Left hindlimb (tissue), 1 donor: ENCODE results near the gene ACTR1A.
"Not testable (repeated sequence)": the region's sequence is repeated elsewhere in the genome, so short reads cannot be mapped to it uniquely, and the experiment has no call there.

Experiments
- DNase-seq: peaks from one replicate; pipeline ENCODE4 v3.0.0-alpha.2; 2018

ACTR1A gene

GRCh38 chr10:102502337-102503151 lies at the start of gene ACTR1A:
Gene ACTR1A (minus strand): TSS chr10:102502712. CDS start chr10:102502647, 65 bp downstream.
- peak; percentile 97 for DNase-seq

- no peak for DNase-seq
These were observed 48.2 kb upstream of the ACTR1A start for GRCh38 chr10:102550636-102551210.

- DNase-seq: no peak
These were observed 47.0 kb upstream of the ACTR1A start for GRCh38 chr10:102549549-102549948.

GRCh38 chr10:102546606-102547320 lies 44.3 kb upstream of the ACTR1A start:
- no peak for DNase-seq

GRCh38 chr10:102545997-102546396 lies 43.5 kb upstream of the ACTR1A start:
- no peak for DNase-seq

GRCh38 chr10:102545265-102545871 lies 42.9 kb upstream of the ACTR1A start:
- no peak for DNase-seq

- DNase-seq: no peak
These were observed 40.4 kb upstream of the ACTR1A start for GRCh38 chr10:102542800-102543418.

- no peak for DNase-seq
These were observed 37.5 kb upstream of the ACTR1A start for GRCh38 chr10:102540023-102540422.

GRCh38 chr10:102538811-102539210 lies 36.3 kb upstream of the ACTR1A start:
- DNase-seq: no peak

- no peak for DNase-seq
These were observed 35.4 kb upstream of the ACTR1A start for GRCh38 chr10:102537948-102538347.

GRCh38 chr10:102537367-102537766 lies 34.9 kb upstream of the ACTR1A start:
- DNase-seq: no peak

GRCh38 chr10:102535481-102536147 lies 33.1 kb upstream of the ACTR1A start:
- no peak for DNase-seq

- not testable (repeated sequence) for DNase-seq
These were observed 32.5 kb upstream of the ACTR1A start for GRCh38 chr10:102534966-102535365.

GRCh38 chr10:102534333-102534732 lies 31.8 kb upstream of the ACTR1A start:
- DNase-seq: no peak

GRCh38 chr10:102527546-102527945 lies 25.0 kb upstream of the ACTR1A start:
- DNase-seq: no peak

GRCh38 chr10:102524746-102525145 lies 22.2 kb upstream of the ACTR1A start:
- no peak for DNase-seq

- no peak for DNase-seq
These were observed 20.9 kb upstream of the ACTR1A start for GRCh38 chr10:102523250-102524029.

- DNase-seq: no peak
These were observed 20.4 kb upstream of the ACTR1A start for GRCh38 chr10:102522874-102523249.

- no peak for DNase-seq
These were observed 16.8 kb upstream of the ACTR1A start for GRCh38 chr10:102519246-102519825.

- DNase-seq: no peak
These were observed 15.0 kb upstream of the ACTR1A start for GRCh38 chr10:102517553-102517952.

- no peak for DNase-seq
These were observed 13.2 kb upstream of the ACTR1A start for GRCh38 chr10:102515724-102516123.
